Mucosa of descending colon (tissue), 3 donors: ENCODE results near the gene IGSF9B. TPM values are rescaled to one million over a fixed set of nuclear protein-coding genes. Genes with fewer than 3 reads are reported as not detected.

Source experiments
- ATAC-seq: fragments of 200-7000 bp; cut with Tn5 transposase; one replicate; pipeline ENCODE4 v1.9.1; 2020; ENCODE audit warnings: mild to moderate bottlenecking, moderate library complexity
- DNase-seq, 3 donors: peaks; one replicate each; pipeline ENCODE4 v3.0.0-alpha.2; 2020
- H3K36me3 ChIP-seq: fragments of 200-600 bp; one replicate; pipeline ENCODE4 v1.8.0; 2021; ENCODE audit warnings: low read depth, mild to moderate bottlenecking
- H3K4me1 ChIP-seq: fragments of 200-600 bp; one replicate; pipeline ENCODE4 v1.8.0; 2021; ENCODE audit warnings: low read depth, mild to moderate bottlenecking
- H3K4me3 ChIP-seq: fragments of 200-600 bp; one replicate; pipeline ENCODE4 v1.8.0; 2021; ENCODE audit warnings: mild to moderate bottlenecking
- H3K9me3 ChIP-seq: fragments of 200-600 bp; one replicate; pipeline ENCODE4 v1.8.0; 2021; ENCODE audit warnings: mild to moderate bottlenecking
- CTCF ChIP-seq: fragments of 200-600 bp; IDR thresholded peaks from one replicate; pipeline ENCODE4 v1.8.0; 2022; ENCODE audit warnings: antibody characterized with exemption, mild to moderate bottlenecking
- intact Hi-C, 2 donors: fragments of 100-400 bp; cut with DNase I in 1 of 2; cut with micrococcal nuclease in 1 of 2; formaldehyde crosslinking; loops; one replicate each; pipeline versions ENCODE4 v1.11.0 to v1.11.1; 2022; cut with DNase I, micrococcal nuclease
- total RNA-seq, 3 donors: library from RNA; stranded (reverse); fragmentation: NEBNext Ultra II Directional in 2 of 3; extraction: Animal tissue kit (Norgen Biotek cat#: 25700) in 2 of 3; gene quantifications; one replicate each; pipeline versions ENCODE4 v1.2.1 to v1.2.4, GENCODE V29; 2021 to 2023
- donor health status: DM: no; HTN: no; CAD: no; lungs with moderate emphysema.
- donor health status: DM: no; HTN: no; CAD: no.
- donor health status: DM: no; HTN: yes; CAD: no.

IGSF9B gene
- total RNA-seq, 3 donors from 2014 or later: 5.2 to 42.6 (median 5.8) TPM

GRCh38 chr11:134001596-134001995 lies 44.8 kb upstream of the IGSF9B start:
- intact Hi-C loops: no loop called here
- Histone ChIP-seq H3K4me3 (no peak overlapping the region), H3K36me3 (no peaks in the 10 kb centered on the region), H3K4me1 (no peaks in the 10 kb centered on the region), H3K9me3 (no peaks in the 10 kb centered on the region)
- DNase-seq (no peak), ATAC-seq (no peak)
- TF ChIP-seq CTCF: no peak

- ATAC-seq (no peak), DNase-seq (no peak)
- Histone ChIP-seq H3K9me3 (no peaks in the 10 kb centered on the region), H3K4me1 (no peaks in the 10 kb centered on the region), H3K4me3 (no peak overlapping the region), H3K36me3 (no peaks in the 10 kb centered on the region)
- TF ChIP-seq CTCF: no peak
- intact Hi-C loops: no loop called here
Observed at GRCh38 chr11:134001088-134001487, 44.3 kb upstream of the IGSF9B start.

- no peaks in the 10 kb centered on the region for H3K4me1 ChIP-seq
- H3K9me3 ChIP-seq: no peaks in the 10 kb centered on the region
- DNase-seq (no peak), ATAC-seq (no peak)
- TF ChIP-seq CTCF: no peak
- no peaks in the 10 kb centered on the region for H3K36me3 ChIP-seq
- intact Hi-C loops: no loop called here
- no peak overlapping the region for H3K4me3 ChIP-seq
Observed at GRCh38 chr11:133999355-133999754, 42.6 kb upstream of the IGSF9B start.

GRCh38 chr11:133997554-133997953 lies 40.8 kb upstream of the IGSF9B start:
- no peak for TF ChIP-seq CTCF
- no peak for DNase-seq
- no peaks in the 10 kb centered on the region for H3K36me3 ChIP-seq
- no peak for ATAC-seq
- H3K9me3 ChIP-seq: no peaks in the 10 kb centered on the region
- H3K4me3 ChIP-seq: no peak overlapping the region
- no peaks in the 10 kb centered on the region for H3K4me1 ChIP-seq
- intact Hi-C loops: no loop called here

- Histone ChIP-seq H3K9me3 (no peaks in the 10 kb centered on the region), H3K36me3 (no peaks in the 10 kb centered on the region), H3K4me3 (no peak overlapping the region), H3K4me1 (no peaks in the 10 kb centered on the region)
- DNase-seq (no peak), ATAC-seq (no peak)
- no peak for TF ChIP-seq CTCF
- intact Hi-C loops: no loop called here
Observed at GRCh38 chr11:133996671-133997070, 39.9 kb upstream of the IGSF9B start.

GRCh38 chr11:133995066-133995465 lies 38.3 kb upstream of the IGSF9B start:
- Histone ChIP-seq H3K9me3 (no peaks in the 10 kb centered on the region), H3K4me1 (no peaks in the 10 kb centered on the region), H3K36me3 (no peaks in the 10 kb centered on the region), H3K4me3 (no peak overlapping the region)
- no peak for ATAC-seq
- no peak for TF ChIP-seq CTCF
- intact Hi-C loops: no loop called here
- no peak for DNase-seq
